ENCODE data around the gene ZBTB8B. TPM values are rescaled to one million over a fixed set of nuclear protein-coding genes. Genes with fewer than 3 reads are reported as not detected.

ZBTB8B gene
- total and polyA plus RNA-seq, 10 of the 15 experiments (the other 5 are each of a cell fraction or from before 2014, with no cell fraction given): under 0.01 to 0.04 (median 0.01) TPM; not detected in 4

- TF ChIP-seq EED (IDR thresholded peaks at IDR 0.05; ENCODE audit: low read depth) (no peak), IKZF1 (conservative IDR thresholded peaks at IDR 0.05) (peak; percentile 47; the same call in 1 of the 2 replicates), ATF7 (IDR thresholded peaks at IDR 0.05; ENCODE audit: low read depth) (0 out of 2 replicates have a peak, but pooled peaks have one; percentile 18), STAT1 (conservative IDR thresholded peaks at IDR 0.05) (no peak), ZNF687 (IDR thresholded peaks at IDR 0.05) (peak; percentile 61; the same call in 1 of the 2 replicates), ESRRA (IDR thresholded peaks at IDR 0.05; ENCODE audit: low read length) (no peak), ZNF622 (IDR thresholded peaks at IDR 0.05) (no peak), MTA2 (IDR thresholded peaks at IDR 0.05; ENCODE audit: low read depth) (peak; percentile 53), NFYA (IDR thresholded peaks at IDR 0.05; ENCODE audit: borderline replicate concordance, low read depth, low read length) (no peak), BCL3 (IDR thresholded peaks at IDR 0.05; ENCODE audit: borderline replicate concordance, insufficient read depth, low read depth, low read length, poor library complexity, severe bottlenecking) (peak; percentile 67), PML (IDR thresholded peaks at IDR 0.05; ENCODE audit: low read length) (no peak)
Measured at GRCh38 chr1:32431736-32432400, 33.0 kb upstream of the ZBTB8B start (continued).
